Activated effector memory CD4-positive, alpha-beta T cell treated with Interleukin-2 at 50 U/mL for 16 hours (primary cell): ENCODE results near the gene KRTAP19-7.

Experiments
- DNase-seq: peaks from one replicate; pipeline ENCODE4 v3.0.0-alpha.2; 2020

KRTAP19-7 gene

GRCh38 chr21:30561264-30561895 lies at the start of gene KRTAP19-7:
Gene KRTAP19-7, minus strand, starts transcription at chr21:30561314. Its CDS starts 25 bp downstream, at chr21:30561289.
- DNase-seq: no peak

GRCh38 chr21:30605968-30606367 lies 44.9 kb upstream of the KRTAP19-7 start:
- no peak for DNase-seq

DNA sequence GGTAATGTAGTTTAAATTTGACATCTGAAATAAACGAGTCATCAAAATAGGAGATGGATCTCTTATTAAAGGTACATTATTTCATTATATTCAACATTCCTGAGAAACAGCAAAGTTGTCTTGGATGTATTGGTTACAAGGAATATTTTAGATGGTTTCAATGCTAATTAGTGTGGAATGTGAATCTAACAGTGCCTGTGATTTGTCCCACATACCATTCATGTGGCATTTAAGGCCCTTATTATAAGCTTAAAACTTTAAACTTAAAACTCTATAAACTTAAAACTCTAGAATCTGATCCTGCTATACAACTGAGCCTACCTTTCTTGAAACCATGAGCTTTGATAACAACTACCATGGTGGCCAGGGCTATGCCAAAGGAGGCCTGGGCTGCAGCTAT lies 39.7 kb upstream of the KRTAP19-7 start, which contains the start of gene KRTAP22-1:
Gene KRTAP22-1 (plus strand): TSS at position 301 of the 400 bp plus-strand sequence.
- no peak for DNase-seq

DNA sequence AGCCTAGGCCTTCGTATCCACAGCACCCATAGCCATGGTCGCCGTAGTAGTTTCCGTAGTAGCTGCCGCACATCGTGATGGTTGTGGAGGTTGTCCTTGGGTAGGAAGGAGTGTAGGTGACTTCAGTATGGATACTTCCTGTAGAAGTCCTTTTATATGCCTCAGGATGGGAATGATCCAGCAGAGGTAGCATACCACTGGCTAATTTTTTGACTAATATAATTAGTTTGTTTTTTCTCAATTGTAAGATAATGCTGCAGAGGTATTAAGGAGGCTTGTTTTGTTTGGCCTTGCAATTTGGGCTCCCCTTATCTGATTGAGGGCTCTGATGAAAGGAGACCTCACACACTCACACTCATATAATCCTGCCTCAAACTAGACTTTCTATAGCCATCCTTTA lies 37.7 kb upstream of the KRTAP19-7 start, which contains the start of gene KRTAP6-2:
Gene KRTAP6-2 (minus strand): TSS at position 101 of the 400 bp plus-strand sequence. CDS start 28 bp downstream, at position 73.
- no peak for DNase-seq

- DNase-seq: no peak
These were observed 31.0 kb upstream of the KRTAP19-7 start, which contains the start of gene KRTAP6-3 for GRCh38 chr21:30592140-30592539. Gene KRTAP6-3, plus strand, starts transcription at chr21:30592440. Its CDS starts 6 bp downstream, at chr21:30592446.

DNA sequence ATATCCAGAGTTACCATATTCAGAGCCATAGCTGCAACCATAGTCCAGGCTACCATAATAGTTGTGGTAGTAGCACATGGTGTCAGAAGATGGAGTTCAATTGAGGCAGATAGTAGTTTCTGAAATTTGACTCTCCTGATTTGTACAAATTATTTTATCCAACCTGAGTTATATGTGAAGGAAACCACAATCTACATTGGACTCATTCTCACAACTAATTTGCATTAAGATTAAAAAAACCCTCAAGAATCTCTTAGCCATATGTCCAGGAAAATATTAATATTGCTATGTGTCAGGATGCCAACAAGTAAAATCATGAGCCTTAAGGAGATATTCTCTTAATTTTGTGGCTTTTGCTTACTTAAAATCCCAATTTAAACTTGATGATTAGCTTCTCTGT lies 29.2 kb upstream of the KRTAP19-7 start, which contains the start of gene KRTAP22-2:
Gene KRTAP22-2 (minus strand): TSS at position 101 of the 400 bp plus-strand sequence.
- no peak for DNase-seq

- DNase-seq: no peak
These were observed 21.8 kb upstream of the KRTAP19-7 start for GRCh38 chr21:30582870-30583269.

GRCh38 chr21:30580132-30580531 lies 19.0 kb upstream of the KRTAP19-7 start:
- no peak for DNase-seq

- no peak for DNase-seq
These were observed 18.2 kb upstream of the KRTAP19-7 start for GRCh38 chr21:30579346-30579745.

- no peak for DNase-seq
These were observed 16.7 kb upstream of the KRTAP19-7 start for GRCh38 chr21:30577766-30578165.

GRCh38 chr21:30567617-30568016 lies 6.5 kb upstream of the KRTAP19-7 start:
- no peak for DNase-seq

- DNase-seq: no peak
These were observed 2.5 kb upstream of the KRTAP19-7 start for GRCh38 chr21:30563630-30564029.

DNA sequence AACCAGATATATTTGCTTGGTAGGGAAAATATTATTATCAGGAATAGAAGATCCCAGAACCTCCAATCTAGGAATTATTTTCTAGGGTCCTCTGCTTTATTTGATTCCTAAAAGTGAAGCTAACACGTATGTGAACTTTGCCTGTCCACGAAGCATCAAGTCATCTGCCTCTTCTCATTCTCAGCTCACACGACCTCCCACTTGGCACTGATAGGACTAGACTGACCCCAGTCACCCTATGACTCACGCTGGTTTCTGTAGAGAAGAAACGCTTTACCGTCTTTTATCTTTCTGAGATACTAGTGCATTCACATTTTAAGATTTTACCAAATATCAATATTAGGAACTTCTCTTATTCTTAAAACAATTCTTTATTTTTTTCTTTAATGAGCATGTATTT lies 2.0 kb upstream of the KRTAP19-7 start:
- DNase-seq: no peak

DNA sequence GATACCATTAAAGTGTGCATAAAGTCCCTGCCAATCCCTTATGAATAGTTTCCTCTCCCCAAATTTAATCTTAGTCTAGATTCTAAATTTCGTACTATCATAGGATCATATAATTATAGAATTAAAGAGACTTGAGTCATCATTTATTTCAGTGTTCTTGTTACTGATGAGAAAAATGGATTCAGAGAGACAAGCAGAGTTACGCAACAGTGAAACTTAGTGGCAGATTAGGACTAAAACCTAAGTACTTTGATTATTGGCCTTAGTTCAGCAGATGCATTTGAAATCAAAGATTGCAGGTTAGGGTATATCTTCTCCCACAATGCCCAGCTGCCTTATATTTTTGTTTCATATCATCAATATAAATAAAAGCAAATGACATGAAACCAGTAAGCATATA lies 843 bp upstream of the KRTAP19-7 start:
- DNase-seq: no peak

- DNase-seq: no peak
These were observed 6.0 kb downstream of the KRTAP19-7 start for GRCh38 chr21:30555095-30555494.

DNA sequence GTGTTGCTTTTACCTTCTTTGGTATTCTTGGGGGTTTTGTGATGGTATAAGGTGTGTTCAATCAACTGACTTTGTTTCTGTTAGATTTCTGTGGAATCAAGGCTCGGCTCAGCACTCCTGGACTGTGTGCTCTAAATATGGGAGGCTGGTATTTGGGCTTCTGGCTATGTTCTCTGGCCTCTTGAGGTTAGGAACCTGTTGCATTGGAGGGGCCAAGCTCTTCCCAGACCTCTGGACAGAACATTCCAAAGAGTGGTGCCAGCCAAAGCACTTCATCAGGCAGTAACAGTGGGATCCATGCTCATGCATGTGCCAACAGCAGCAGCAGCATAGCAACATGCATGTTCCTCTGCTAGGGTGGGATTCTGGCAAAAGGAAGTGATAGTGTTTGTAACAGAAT lies 8.3 kb downstream of the KRTAP19-7 start:
- DNase-seq: no peak

DNA sequence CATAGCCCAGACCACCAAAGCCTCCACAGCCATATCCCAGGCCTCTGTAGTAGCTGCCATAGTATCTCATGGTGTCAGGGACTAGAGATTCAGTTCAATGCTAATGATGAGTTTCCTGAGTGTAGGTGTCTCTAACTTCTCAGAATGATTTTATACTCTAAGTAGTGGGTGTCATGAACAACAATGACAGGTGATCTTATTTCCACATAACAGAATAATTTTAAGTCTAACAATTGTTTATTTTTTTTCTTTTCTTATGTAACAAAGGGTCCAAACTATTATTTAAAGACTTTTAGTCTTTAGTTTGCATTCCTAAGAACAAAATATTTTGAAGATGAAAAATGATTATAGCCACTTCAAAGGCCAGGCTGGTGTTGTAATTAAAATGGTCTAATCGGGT lies 19.4 kb downstream of the KRTAP19-7 start, which contains the start of gene KRTAP19-6:
Gene KRTAP19-6 (minus strand): TSS at position 101 of the 400 bp plus-strand sequence. CDS start 31 bp downstream, at position 70.
- DNase-seq: no peak

- no peak for DNase-seq
These were observed 42.2 kb downstream of the KRTAP19-7 start for GRCh38 chr21:30518876-30519275.

DNA sequence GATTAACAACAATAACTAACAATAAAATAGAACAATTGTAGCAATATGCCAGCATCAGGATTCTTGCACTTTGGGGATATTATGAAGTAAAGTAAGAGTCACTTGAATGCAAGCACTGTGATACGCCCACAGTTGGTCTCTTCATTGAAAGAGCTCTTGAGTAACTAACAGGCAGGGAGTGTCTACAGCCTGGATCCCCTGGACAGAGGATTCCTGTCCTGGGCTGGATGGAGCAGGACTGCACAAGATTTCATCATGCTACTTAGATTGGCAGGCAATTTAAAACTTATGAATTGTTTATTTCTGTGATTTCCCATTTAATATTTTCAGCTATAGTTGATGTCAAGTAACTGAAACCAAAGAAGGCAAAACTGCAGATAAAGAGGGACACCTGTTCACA lies 45.4 kb downstream of the KRTAP19-7 start:
- no peak for DNase-seq
